Measurements from ENCODE around the gene SLC44A3.

The SLC44A3 gene

DNA sequence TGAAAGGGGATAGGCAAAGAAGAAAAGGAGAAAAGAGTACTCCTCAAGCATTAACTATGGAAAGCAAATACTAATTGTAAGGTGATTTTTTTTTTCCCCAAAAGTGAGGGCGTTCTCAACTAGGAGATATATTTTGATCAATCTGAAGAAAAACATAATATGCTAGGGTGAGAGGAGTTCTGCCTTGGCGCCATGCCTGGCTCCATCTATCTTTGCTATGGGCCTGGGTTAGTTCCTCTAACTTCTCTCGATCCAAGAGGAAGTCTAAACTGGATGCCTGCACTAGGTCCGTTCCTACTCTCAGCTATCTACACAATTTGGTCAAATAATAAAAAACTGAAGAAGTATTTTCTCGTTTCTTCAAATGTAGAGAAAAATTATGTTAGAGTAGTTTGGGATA lies 86.2 kb downstream of the SLC44A3 start:
- TF ChIP-seq ZFX (IDR thresholded peaks at IDR 0.05; ENCODE audit: borderline replicate concordance) (no peak), CTCF (IDR thresholded peaks at IDR 0.05) (no peak)
- no peak overlapping the region for H3K27ac ChIP-seq

DNA sequence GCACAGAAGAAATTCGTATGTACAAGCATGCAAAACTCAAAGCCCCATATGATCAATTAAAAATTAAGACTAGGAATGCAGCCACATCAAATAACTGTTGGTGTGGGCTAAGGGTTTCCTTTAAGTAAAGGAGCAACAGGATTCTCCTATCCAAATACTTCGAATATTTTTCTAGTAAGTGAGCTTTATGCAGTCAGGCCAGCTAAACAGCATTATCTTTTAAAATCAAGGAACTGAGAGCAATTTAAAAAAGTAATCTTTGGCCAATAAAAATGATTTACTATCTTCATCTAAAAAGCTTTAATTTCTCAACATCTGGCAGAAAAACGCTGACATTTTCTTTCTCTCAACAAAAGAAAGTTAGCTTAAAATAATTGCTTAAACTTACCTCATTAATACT lies 87.0 kb downstream of the SLC44A3 start:
- H3K27ac ChIP-seq: no peak overlapping the region
- TF ChIP-seq ZFX (IDR thresholded peaks at IDR 0.05; ENCODE audit: borderline replicate concordance) (no peak), CTCF (IDR thresholded peaks at IDR 0.05) (no peak)

DNA sequence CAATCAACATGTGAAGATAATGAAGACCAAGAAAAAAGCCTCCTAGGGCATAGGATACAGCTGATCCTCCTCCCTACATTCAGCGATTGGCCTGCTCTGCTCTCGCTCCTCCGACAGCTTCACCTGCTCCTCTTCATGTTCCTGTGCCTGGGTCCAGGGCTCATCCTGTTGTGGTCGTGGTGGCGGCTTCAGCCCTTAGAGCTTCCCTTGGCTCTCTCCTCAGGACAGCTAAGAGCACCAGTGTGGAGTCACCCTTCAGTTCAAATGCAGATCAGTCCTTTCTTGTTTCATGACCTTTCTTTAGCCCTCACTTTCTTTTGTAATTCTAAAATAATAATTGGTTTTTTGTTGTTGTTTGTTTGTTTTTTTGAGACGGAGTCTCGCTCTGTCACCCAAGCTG lies 88.0 kb downstream of the SLC44A3 start:
- TF ChIP-seq CTCF (IDR thresholded peaks at IDR 0.05): no peak
- no peak for TF ChIP-seq ZFX (IDR thresholded peaks at IDR 0.05; ENCODE audit: borderline replicate concordance)
- H3K27ac ChIP-seq: no peak overlapping the region

GRCh38 chr1:94908965-94909364 lies 88.8 kb downstream of the SLC44A3 start:
- H3K27ac ChIP-seq: no peak overlapping the region
- no peak for TF ChIP-seq CTCF (IDR thresholded peaks at IDR 0.05)

- TF ChIP-seq CTCF (IDR thresholded peaks at IDR 0.05): no peak
- no peak for TF ChIP-seq ZFX (IDR thresholded peaks at IDR 0.05; ENCODE audit: borderline replicate concordance)
- no peak overlapping the region for H3K27ac ChIP-seq
Observed at GRCh38 chr1:94909486-94909885, 89.3 kb downstream of the SLC44A3 start.

GRCh38 chr1:94912263-94913184 lies 92.4 kb downstream of the SLC44A3 start:
- no peak overlapping the region for H3K27ac ChIP-seq
- TF ChIP-seq CTCF (IDR thresholded peaks at IDR 0.05) (no peak), ZFX (IDR thresholded peaks at IDR 0.05; ENCODE audit: borderline replicate concordance) (no peak)

- TF ChIP-seq CTCF (IDR thresholded peaks at IDR 0.05) (no peak), ZFX (IDR thresholded peaks at IDR 0.05; ENCODE audit: borderline replicate concordance) (no peak)
- no peak overlapping the region for H3K27ac ChIP-seq
Observed at GRCh38 chr1:94917251-94917650, 97.1 kb downstream of the SLC44A3 start.
